MM.1S (cell line): Measurements from ENCODE around the gene XBP1.
"Not testable (repeated sequence)": the region's sequence is repeated elsewhere in the genome, so short reads cannot be mapped to it uniquely, and the experiment has no call there.

Experiments
- DNase-seq: peaks from one replicate; pipeline ENCODE4 v3.0.0-alpha.2; 2015
- H2AFZ ChIP-seq: fragments of 300-600 bp; sonication (generic); 2 replicates; pipeline ENCODE4 v1.6.0; 2016; ENCODE audit warnings: antibody characterized with exemption, low read length
- H3F3A ChIP-seq: fragments of 300-600 bp; sonication (generic); 2 replicates; pipeline ENCODE4 v1.6.1; 2016; ENCODE audit warnings: mild to moderate bottlenecking, antibody characterized with exemption, low read length, moderate library complexity, mixed read lengths; ENCODE audit not compliant: insufficient read depth
- H3K27ac ChIP-seq: fragments of 300-600 bp; sonication (generic); 2 replicates; pipeline ENCODE4 v1.5.1; 2016; ENCODE audit warnings: mild to moderate bottlenecking, low read length
- H3K27me3 ChIP-seq: fragments of 300-600 bp; sonication (generic); replicated peaks from 2 replicates; pipeline ENCODE4 v1.6.0; 2016; ENCODE audit warnings: low read length; ENCODE audit not compliant: insufficient read depth
- H3K36me3 ChIP-seq: fragments of 300-600 bp; sonication (generic); replicated peaks from 2 replicates; pipeline ENCODE4 v1.6.1; 2016; ENCODE audit warnings: mild to moderate bottlenecking, low read length, mixed read lengths; ENCODE audit not compliant: insufficient read depth
- H3K4me1 ChIP-seq: fragments of 300-600 bp; sonication (generic); 2 replicates; pipeline ENCODE4 v1.6.1; 2016; ENCODE audit warnings: low read length, mixed read lengths
- H3K4me2 ChIP-seq: fragments of 300-600 bp; sonication (generic); 2 replicates; pipeline ENCODE4 v1.6.0; 2016; ENCODE audit warnings: low read depth, low read length
- H3K4me3 ChIP-seq: fragments of 300-600 bp; sonication (generic); 2 replicates; pipeline ENCODE4 v1.5.1; 2016; ENCODE audit warnings: low read length, mixed read lengths
- H3K79me2 ChIP-seq: fragments of 300-600 bp; sonication (generic); 2 replicates; pipeline ENCODE4 v1.6.1; 2016; ENCODE audit warnings: mixed run types, low read length, mixed read lengths
- H3K9ac ChIP-seq: fragments of 300-600 bp; sonication (generic); 2 replicates; pipeline ENCODE4 v1.6.1; 2016; ENCODE audit warnings: low read length, mixed read lengths
- H3K9me2 ChIP-seq: fragments of 300-600 bp; sonication (generic); replicated peaks from 2 replicates; pipeline ENCODE4 v1.6.1; 2016; ENCODE audit warnings: mild to moderate bottlenecking, low read length, mixed read lengths; ENCODE audit not compliant: insufficient read depth
- H3K9me3 ChIP-seq: fragments of 300-600 bp; sonication (generic); replicated peaks from 2 replicates; pipeline ENCODE4 v1.6.1; 2016; ENCODE audit warnings: mild to moderate bottlenecking, low read length, mixed read lengths; ENCODE audit not compliant: insufficient read depth
- H4K20me1 ChIP-seq: fragments of 300-600 bp; sonication (generic); 2 replicates; pipeline ENCODE4 v1.6.1; 2016; ENCODE audit warnings: mild to moderate bottlenecking, low read length, moderate library complexity, mixed read lengths; ENCODE audit not compliant: insufficient read depth
- EZH2 ChIP-seq: fragments of 300-600 bp; sonication (generic); optimal IDR thresholded peaks from 2 replicates; pipeline ENCODE3; 2017; ENCODE audit warnings: low read depth, mild to moderate bottlenecking, antibody characterized with exemption, low read length, mixed read lengths
- EZH2phosphoT487 ChIP-seq: fragments of 300-600 bp; sonication (generic); IDR thresholded peaks from 2 replicates; pipeline ENCODE4 v1.6.1; 2018; ENCODE audit warnings: antibody characterized with exemption, low read length
- TF ChIP-seq, protein P1 (sequence below): fragments of 300-600 bp; sonication (generic); IDR thresholded peaks from 2 replicates; pipeline ENCODE4 v1.5.1; 2016; ENCODE audit warnings: antibody characterized with exemption, low read length, mixed read lengths

The XBP1 gene

DNA sequence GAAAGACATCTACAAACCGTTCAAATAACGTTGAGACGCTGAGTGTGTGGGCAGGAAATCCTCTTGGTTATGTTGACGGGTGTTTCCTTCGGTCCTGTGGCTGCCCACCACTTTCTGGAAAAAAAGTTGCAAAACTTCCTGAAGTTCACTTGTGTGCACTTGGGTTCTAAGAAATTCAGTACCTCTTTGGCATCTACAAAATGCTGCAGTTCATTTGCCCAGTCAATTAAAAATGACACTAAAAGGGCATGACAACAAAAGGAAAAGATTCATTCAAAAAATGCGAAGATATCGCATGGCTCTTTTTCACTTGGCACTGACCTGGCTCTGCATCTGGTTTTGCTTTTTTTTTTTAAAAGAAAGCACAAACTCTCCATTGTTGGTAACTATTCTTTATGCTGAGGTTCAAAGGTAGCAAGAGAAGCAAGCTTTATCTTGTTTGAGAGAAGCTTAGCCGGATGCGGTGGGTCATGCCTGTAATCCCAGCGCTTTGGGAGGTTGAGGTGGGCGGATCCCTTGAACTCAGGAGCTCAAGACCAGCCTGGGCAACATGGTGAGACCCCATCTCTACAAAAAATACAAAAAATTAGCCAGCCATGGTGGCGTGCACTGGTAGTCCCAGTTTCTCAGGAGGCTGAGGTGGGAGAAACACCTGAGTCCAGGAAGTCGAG lies 10.6 kb upstream of the XBP1 start:
- Histone ChIP-seq H3K4me1 (peaks cover 50% of the 10 kb centered on the region), H3K9ac (peak overlapping the region; percentile 26; the same call in 1 of the 2 replicates), H3K27ac (peak overlapping the region; percentile 80; the same call in 1 of the 2 replicates)

DNA sequence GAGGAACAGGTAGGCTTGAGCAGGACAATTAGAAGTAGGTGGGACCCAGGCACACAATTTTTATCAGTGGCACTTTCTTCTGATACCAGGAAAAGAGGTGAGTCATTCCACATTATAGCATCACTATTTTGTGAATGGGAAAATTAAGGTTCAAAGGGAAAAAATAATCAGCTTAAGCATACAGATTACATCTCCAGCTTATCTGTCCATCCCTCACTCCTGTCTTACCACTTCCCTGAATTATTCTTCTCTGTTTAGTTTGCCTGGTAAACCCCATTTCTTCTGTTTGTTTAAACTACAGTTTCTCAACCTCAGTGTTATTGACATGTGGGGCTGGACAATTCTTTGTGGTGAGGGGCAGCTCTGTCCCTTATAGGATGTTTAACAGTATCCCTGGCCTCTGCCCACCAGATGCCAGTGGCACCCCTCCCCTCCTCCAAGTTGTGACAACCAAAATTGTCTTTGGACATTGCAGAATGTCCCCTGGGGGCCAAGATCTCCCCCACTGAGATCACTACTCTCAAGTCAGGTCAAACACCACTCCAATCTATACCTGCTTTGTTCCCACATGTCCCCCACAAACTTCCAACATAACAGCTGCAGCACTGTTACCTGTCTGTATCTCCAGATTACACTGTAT lies 8.5 kb upstream of the XBP1 start:
- Histone ChIP-seq H3K9ac (no peak overlapping the region), H4K20me1 (no peaks in the 10 kb centered on the region), H3K4me2 (no peak overlapping the region), H3K27me3 (no peaks in the 10 kb centered on the region), H3K4me3 (no peak overlapping the region), H3K4me1 (peaks cover 30% of the 10 kb centered on the region), H3K9me2 (no peaks in the 10 kb centered on the region), H3K27ac (no peak overlapping the region), H3K79me2 (peaks cover 18% of the 10 kb centered on the region; the same call in 1 of the 2 replicates), H3K36me3 (no peaks in the 10 kb centered on the region), H3F3A (peaks cover 24% of the 10 kb centered on the region), H2AFZ (no peak overlapping the region), H3K9me3 (no peaks in the 10 kb centered on the region)
- no peak for DNase-seq
- no peak for TF ChIP-seq EZH2

More for the DNA sequence above, 10.6 kb upstream of the XBP1 start:
- Histone ChIP-seq H4K20me1 (no peaks in the 10 kb centered on the region), H3K9me2 (no peaks in the 10 kb centered on the region), H3K27me3 (no peaks in the 10 kb centered on the region), H3K79me2 (peaks cover 22% of the 10 kb centered on the region; the same call in 1 of the 2 replicates), H3F3A (peaks cover 26% of the 10 kb centered on the region), H2AFZ (no peak overlapping the region), H3K4me3 (no peak overlapping the region; the same call in 1 of the 2 replicates), H3K9me3 (no peaks in the 10 kb centered on the region), H3K36me3 (no peaks in the 10 kb centered on the region), H3K4me2 (peak overlapping the region; percentile 28)
- peak; percentile 5 for DNase-seq
- no peak for TF ChIP-seq EZH2phosphoT487
- TF ChIP-seq, protein P1, sequence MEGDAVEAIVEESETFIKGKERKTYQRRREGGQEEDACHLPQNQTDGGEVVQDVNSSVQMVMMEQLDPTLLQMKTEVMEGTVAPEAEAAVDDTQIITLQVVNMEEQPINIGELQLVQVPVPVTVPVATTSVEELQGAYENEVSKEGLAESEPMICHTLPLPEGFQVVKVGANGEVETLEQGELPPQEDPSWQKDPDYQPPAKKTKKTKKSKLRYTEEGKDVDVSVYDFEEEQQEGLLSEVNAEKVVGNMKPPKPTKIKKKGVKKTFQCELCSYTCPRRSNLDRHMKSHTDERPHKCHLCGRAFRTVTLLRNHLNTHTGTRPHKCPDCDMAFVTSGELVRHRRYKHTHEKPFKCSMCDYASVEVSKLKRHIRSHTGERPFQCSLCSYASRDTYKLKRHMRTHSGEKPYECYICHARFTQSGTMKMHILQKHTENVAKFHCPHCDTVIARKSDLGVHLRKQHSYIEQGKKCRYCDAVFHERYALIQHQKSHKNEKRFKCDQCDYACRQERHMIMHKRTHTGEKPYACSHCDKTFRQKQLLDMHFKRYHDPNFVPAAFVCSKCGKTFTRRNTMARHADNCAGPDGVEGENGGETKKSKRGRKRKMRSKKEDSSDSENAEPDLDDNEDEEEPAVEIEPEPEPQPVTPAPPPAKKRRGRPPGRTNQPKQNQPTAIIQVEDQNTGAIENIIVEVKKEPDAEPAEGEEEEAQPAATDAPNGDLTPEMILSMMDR, result no peak
- no peak for TF ChIP-seq EZH2

DNA sequence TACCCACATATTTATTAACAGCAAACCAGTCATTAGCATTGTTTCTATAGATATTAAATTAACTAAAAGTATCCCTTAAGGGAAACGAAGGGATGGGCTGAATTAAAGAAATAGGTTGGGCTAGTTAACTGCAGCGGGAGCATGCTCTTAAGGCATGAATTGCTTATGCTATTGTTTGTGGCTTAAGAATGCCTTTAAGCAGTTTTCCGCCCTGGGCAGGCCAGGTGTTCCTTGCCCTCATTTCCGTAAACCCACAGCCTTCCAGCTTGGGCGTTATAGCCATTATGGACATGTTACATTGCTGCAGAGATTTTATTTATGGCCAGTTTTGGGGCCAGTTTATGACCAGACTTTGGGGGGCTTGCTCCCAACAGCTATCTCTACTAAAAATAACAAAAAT lies 5.1 kb upstream of the XBP1 start:
- not testable (repeated sequence) for H4K20me1 ChIP-seq, H3K27ac ChIP-seq, H2AFZ ChIP-seq, H3K9ac ChIP-seq, H3K27me3 ChIP-seq, H3K9me2 ChIP-seq, DNase-seq, H3K4me3 ChIP-seq, H3K36me3 ChIP-seq, H3K4me2 ChIP-seq, H3K9me3 ChIP-seq
- Histone ChIP-seq H3K4me1 (peaks cover 17% of the 10 kb centered on the region), H3F3A (peaks cover 26% of the 10 kb centered on the region), H3K79me2 (peaks cover 26% of the 10 kb centered on the region)

- peaks cover 53% of the 10 kb centered on the region for H3K79me2 ChIP-seq
- H3K36me3 ChIP-seq, result no peaks in the 10 kb centered on the region
- peak overlapping the region; percentile 76 for H3K4me2 ChIP-seq
- peak overlapping the region; percentile 96 for H3K27ac ChIP-seq
- no peaks in the 10 kb centered on the region for H3K9me2 ChIP-seq
- H2AFZ ChIP-seq, result no peak overlapping the region
- H3K27me3 ChIP-seq, result no peaks in the 10 kb centered on the region
- peaks cover 51% of the 10 kb centered on the region for H3F3A ChIP-seq
- peak overlapping the region; percentile 52; the same call in 1 of the 2 replicates for H3K4me3 ChIP-seq
- H4K20me1 ChIP-seq, result no peaks in the 10 kb centered on the region
- TF ChIP-seq EZH2phosphoT487, result no peak
- TF ChIP-seq, protein P1, result peak; percentile 51
- peak; percentile 68 for DNase-seq
- no peaks in the 10 kb centered on the region for H3K9me3 ChIP-seq
- H3K4me1 ChIP-seq, result peaks cover 17% of the 10 kb centered on the region
- H3K9ac ChIP-seq, result peak overlapping the region; percentile 100
Observed at GRCh38 chr22:28802595-28803123, 2.3 kb upstream of the XBP1 start.
